ENCODE measurements around the gene DEPP1.

GRCh38 chr10:44989597-44990301, 11.1 kb upstream of the DEPP1 start:
- TF ChIP-seq YY1 (IDR thresholded peaks at IDR 0.05) (no peak), MAX (IDR thresholded peaks at IDR 0.05) (no peak), CTCF (IDR thresholded peaks at IDR 0.05; ENCODE audit: low read depth, low read length, missing input control) (no peak), SP1 (IDR thresholded peaks at IDR 0.05) (no peak), ZBTB33 (IDR thresholded peaks at IDR 0.05) (no peak), ATF3 (IDR thresholded peaks at IDR 0.05) (no peak), GABPA (IDR thresholded peaks at IDR 0.05 in 1 of 2, conservative IDR thresholded peaks at IDR 0.05 in 1 of 2) (no peak), REST (IDR thresholded peaks at IDR 0.05) (no peak), RAD21 (IDR thresholded peaks at IDR 0.05) (no peak), FOXA1 (IDR thresholded peaks at IDR 0.05) (no peak), TAF1 (conservative IDR thresholded peaks at IDR 0.05) (no peak), NR2F2 (IDR thresholded peaks at IDR 0.05) (no peak), JUND (IDR thresholded peaks at IDR 0.05) (no peak), EGR1 (IDR thresholded peaks at IDR 0.05; ENCODE audit: low read depth in 2 of 2) (no peak)
